Sigmoid colon (tissue), 4 donors: ENCODE data around the gene SCFD1.

ENCODE experiments used
- CTCF ChIP-seq, 4 experiments: fragments of 450-650 bp in 3 of 4; fragments of 200-600 bp in 1 of 4; IDR thresholded peaks; one replicate each; pipeline ENCODE4 v1.5.1; 2016 to 2019; ENCODE audit warnings: antibody characterized with exemption in 4 of 4, mild to moderate bottlenecking in 3 of 4, moderate library complexity in 2 of 4
- POLR2AphosphoS5 ChIP-seq, 4 donors: sonication (generic); formaldehyde crosslinking; IDR thresholded peaks; one replicate each; pipeline ENCODE4 v1.6.1; 2017; ENCODE audit warnings: antibody characterized with exemption in 4 of 4

GRCh38 chr14:30691751-30692398 lies 69.8 kb downstream of the SCFD1 start:
- no peak for TF ChIP-seq POLR2AphosphoS5 (IDR thresholded peaks at IDR 0.05)
- no peak for TF ChIP-seq CTCF (IDR thresholded peaks at IDR 0.05)
